ENCODE data around the gene GATA3. TPM values are rescaled to one million over a fixed set of nuclear protein-coding genes. Genes with fewer than 3 reads are reported as not detected.
"Not testable (repeated sequence)": the region's sequence is repeated elsewhere in the genome, so short reads cannot be mapped to it uniquely, and the experiment has no call there.

GATA3 gene
- total RNA-seq = 10 to 100 TPM in 1 of 2 donors, 1 to 10 TPM in 1; 7.6 to 10.9 TPM

DNA sequence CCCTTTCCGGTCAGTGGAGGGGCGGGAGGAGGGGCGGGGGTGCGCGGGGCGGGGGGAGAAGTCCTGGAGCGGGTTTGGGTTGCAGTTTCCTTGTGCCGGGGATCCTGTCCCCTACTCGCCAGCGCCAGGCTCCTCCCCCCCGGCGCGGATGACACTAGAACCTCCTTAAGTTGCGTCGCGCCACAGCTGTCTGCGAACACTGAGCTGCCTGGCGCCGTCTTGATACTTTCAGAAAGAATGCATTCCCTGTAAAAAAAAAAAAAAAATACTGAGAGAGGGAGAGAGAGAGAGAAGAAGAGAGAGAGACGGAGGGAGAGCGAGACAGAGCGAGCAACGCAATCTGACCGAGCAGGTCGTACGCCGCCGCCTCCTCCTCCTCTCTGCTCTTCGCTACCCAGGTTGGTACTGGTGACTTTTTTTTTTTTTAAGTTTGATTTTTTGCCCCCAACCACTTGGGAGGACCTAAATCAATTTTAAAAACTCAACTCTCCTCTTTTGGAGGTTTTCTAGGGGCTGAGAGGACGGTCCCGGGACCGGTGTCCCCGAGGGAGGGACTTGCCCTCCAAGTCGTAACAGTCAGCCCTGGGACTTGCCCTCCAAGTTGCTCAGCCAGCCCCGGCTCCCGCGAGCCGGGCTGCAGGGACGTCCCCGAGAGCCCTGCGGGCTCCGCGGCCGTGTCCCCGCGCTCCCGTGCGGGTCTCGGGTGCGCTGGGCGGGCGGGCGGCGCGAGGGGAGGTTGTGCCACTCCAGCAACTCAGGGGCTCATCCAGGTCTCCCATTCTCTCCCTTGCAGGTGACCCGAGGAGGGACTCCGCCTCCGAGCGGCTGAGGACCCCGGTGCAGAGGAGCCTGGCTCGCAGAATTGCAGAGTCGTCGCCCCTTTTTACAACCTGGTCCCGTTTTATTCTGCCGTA lies at the start of gene GATA3:
Gene GATA3 (plus strand): TSS at position 195 of the 914 bp plus-strand sequence. CDS start 968 bp downstream, outside the sequence.
- ATAC-seq (peak; percentile 71 to 82), DNase-seq (ENCODE audit: low spot score) (peak; percentile 88)
- H3K36me3 Mint-ChIP-seq = no peaks in the 10 kb centered on the region
- peaks cover 15% of the 10 kb centered on the region in 2 donors for H3K27me3 Mint-ChIP-seq
- H3K4me3 Mint-ChIP-seq = peak within 1 kb of the TSS; percentile 98
- peaks cover 45 to 48% of the 10 kb centered on the region in 2 donors for H3K4me1 Mint-ChIP-seq (ENCODE audit: low read depth in 2 of 2)
- no peaks in the 10 kb centered on the region for H3K9me3 Mint-ChIP-seq
- peak within 1 kb of the TSS; percentile 84 to 99 for H3K27ac Mint-ChIP-seq

DNA sequence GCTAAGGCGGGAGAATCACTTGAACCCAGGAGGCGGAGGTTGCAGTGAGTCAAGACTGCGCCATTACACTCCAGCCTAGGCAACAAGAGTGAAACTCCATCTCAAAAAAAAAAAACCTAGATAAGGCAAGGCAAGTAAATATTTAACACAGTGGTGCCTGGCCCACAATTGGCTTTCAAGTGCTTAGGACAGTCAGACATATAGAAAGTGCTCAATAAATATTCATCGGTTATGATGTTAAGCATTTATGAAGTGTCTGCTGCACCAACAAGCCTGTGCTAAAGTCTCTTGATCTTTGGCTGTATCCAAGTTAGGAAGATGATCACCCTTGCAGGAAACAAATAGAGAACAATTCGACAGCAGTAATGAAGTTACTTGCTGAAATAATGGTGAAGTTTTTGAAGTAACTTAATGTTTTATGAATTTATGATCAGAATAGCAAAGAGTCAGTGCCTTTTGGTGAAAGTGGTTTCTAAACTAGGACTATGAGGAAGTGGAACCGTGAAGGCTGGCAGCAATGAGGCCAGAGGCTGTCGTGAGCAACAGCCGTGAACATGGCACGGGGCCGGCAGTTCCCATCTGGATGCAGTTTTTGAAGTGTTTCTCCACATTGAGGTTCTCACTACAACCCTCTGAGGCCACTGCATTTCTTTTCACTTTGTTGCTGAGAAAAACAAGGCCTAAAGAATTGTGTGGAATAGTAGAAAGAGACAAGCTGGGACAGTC lies 48.1 kb upstream of the GATA3 start:
- Mint-ChIP-seq H3K4me3 (no peak overlapping the region), H3K27me3 (no peaks in the 10 kb centered on the region), H3K36me3 (peaks cover 26% of the 10 kb centered on the region), H3K4me1 (ENCODE audit: low read depth in 2 of 2) (no peaks in the 10 kb centered on the region), H3K27ac (no peak overlapping the region), H3K9me3 (no peaks in the 10 kb centered on the region)
- DNase-seq (ENCODE audit: low spot score) = no peak
- ATAC-seq = no peak

DNA sequence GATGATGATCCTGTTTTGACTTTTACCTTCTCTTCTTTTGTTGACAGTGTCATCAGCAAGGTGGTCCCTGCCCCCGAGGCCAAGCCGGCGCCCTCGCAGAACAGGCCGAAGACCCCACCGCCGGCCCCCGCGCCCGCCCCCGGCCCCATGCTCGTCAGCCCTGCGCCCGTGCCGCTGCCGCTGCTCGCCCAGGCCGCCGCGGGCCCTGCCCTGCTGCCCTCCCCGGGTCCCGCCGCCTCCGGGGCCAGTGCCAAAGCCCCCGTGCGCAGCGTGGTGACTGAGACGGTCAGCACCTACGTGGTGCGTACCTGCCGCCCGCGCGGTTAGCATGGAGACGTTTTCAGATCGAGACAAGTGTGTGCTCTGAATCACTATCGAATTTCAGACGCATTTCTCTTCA lies 45.5 kb upstream of the GATA3 start:
- H3K27me3 Mint-ChIP-seq = no peaks in the 10 kb centered on the region
- H3K27ac Mint-ChIP-seq = no peak overlapping the region
- H3K36me3 Mint-ChIP-seq = peaks cover 7% of the 10 kb centered on the region
- no peak for ATAC-seq
- H3K9me3 Mint-ChIP-seq = no peaks in the 10 kb centered on the region
- H3K4me3 Mint-ChIP-seq = no peak overlapping the region
- no peaks in the 10 kb centered on the region for H3K4me1 Mint-ChIP-seq (ENCODE audit: low read depth in 2 of 2)
- DNase-seq (ENCODE audit: low spot score) = no peak

DNA sequence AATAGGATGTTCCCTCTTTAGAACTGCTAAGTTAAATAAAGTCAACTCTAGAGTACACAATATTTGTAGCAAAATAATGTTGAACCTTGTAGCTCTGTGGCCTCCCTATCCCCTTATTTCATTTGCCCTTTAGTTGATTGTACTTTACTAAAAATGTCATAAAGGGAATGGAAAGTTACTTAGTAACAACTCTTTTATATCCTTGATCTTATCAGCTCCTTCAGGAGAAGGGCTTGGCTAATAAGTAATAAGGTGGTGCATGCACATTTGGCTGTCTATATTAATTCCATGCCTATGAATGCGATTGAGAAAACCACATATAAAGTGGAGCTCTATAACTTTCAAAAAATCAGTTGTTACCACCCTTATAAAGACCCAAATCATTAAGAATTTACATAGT lies 41.5 kb upstream of the GATA3 start:
- Mint-ChIP-seq H3K4me1 (ENCODE audit: low read depth in 2 of 2) (no peaks in the 10 kb centered on the region), H3K36me3 (peaks cover 5% of the 10 kb centered on the region), H3K4me3 (no peak overlapping the region), H3K27ac (no peak overlapping the region), H3K9me3 (no peaks in the 10 kb centered on the region), H3K27me3 (no peaks in the 10 kb centered on the region)
- ATAC-seq (no peak), DNase-seq (ENCODE audit: low spot score) (no peak)

DNA sequence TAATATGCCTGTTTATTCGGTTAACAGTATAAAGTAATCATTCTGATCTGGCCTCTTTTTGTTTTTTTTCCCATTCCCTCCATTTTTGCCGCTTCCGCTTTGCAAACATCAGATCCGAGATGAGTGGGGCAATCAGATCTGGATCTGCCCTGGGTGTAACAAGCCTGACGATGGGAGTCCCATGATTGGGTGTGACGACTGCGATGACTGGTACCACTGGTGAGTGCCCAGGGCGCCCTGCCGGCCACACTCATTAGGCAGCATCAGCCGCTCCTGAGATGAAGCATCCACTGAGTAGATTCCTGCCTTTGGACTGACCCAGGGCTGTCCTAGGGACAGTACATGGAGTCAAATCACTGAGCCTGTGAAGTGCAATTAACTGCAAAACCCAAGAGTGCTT lies 40.9 kb upstream of the GATA3 start:
- Mint-ChIP-seq H3K27ac (no peak overlapping the region), H3K36me3 (peaks cover 5% of the 10 kb centered on the region), H3K9me3 (no peaks in the 10 kb centered on the region), H3K4me3 (no peak overlapping the region), H3K27me3 (no peaks in the 10 kb centered on the region), H3K4me1 (ENCODE audit: low read depth in 2 of 2) (no peaks in the 10 kb centered on the region)
- ATAC-seq = no peak
- no peak for DNase-seq (ENCODE audit: low spot score)

DNA sequence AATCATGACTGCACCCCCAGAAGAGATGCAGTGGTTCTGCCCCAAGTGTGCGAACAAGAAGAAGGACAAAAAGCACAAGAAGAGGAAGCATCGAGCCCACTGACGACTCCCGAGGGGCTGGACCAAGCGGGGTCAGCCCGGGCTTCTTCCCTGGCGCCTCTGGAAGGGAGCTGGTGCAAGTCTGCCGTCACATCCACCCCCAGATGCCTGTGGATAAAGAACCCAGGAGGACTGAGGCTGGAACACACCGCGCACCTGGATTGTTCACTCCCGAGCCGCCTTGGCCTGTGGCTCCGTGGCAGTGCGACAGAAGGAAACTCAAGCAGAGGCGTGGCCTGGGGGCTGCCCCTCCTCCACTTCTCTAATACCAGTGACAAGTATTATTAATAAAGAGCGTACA lies 39.8 kb upstream of the GATA3 start:
- H3K4me1 Mint-ChIP-seq (ENCODE audit: low read depth in 2 of 2) = no peaks in the 10 kb centered on the region
- H3K36me3 Mint-ChIP-seq = peaks cover 5% of the 10 kb centered on the region
- DNase-seq (ENCODE audit: low spot score) (no peak), ATAC-seq (no peak)
- H3K27ac Mint-ChIP-seq = no peak overlapping the region
- H3K4me3 Mint-ChIP-seq = no peak overlapping the region
- H3K9me3 Mint-ChIP-seq = no peaks in the 10 kb centered on the region
- H3K27me3 Mint-ChIP-seq = no peaks in the 10 kb centered on the region

DNA sequence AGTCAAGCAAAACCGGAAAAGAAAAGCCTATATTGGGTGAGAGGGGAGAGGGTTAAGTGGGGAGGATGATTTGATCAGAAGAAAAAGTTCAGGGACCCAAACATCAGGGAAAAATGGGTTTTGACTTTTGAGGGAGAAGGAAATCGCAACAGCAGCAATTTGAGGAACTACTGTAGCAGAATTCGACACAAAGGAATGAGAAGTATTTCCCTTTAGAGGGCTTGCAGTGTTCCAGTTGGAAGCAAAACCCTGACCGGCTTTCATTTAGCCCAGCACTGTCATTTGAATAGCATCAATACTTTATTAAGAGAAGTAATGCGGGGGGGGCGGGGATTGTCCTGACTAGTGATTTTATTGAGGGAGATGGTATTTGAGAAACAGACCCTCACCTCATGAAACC lies 37.2 kb upstream of the GATA3 start:
- H3K9me3 Mint-ChIP-seq = no peaks in the 10 kb centered on the region
- ATAC-seq (no peak), DNase-seq (ENCODE audit: low spot score) (no peak)
- H3K36me3 Mint-ChIP-seq = peaks cover 5% of the 10 kb centered on the region
- no peaks in the 10 kb centered on the region for H3K4me1 Mint-ChIP-seq (ENCODE audit: low read depth in 2 of 2)
- no peak overlapping the region for H3K27ac Mint-ChIP-seq
- H3K27me3 Mint-ChIP-seq = no peaks in the 10 kb centered on the region
- H3K4me3 Mint-ChIP-seq = no peak overlapping the region

DNA sequence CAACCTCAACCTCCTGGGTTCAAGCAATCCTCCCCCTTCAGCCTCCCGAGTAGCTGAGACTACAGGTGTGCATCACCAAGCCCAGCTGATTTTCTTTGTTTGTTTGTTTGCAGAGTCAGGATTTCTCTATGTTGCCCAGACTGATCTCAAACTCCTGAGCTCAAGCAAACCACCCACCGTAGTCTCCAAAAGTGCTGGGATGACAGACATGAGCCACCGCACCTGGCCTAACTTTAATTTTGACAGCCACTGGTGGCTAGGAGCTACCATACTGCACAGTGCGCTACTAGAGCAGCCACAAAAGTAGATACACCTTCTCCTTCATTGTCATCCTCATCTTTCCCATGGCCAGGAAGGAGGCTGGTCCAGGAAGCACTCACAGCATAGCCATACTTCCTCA lies 31.2 kb upstream of the GATA3 start:
- Mint-ChIP-seq H3K27ac (no peak overlapping the region), H3K4me3 (no peak overlapping the region), H3K4me1 (ENCODE audit: low read depth in 2 of 2) (peaks cover 5 to 6% of the 10 kb centered on the region in 2 donors), H3K36me3 (no peaks in the 10 kb centered on the region), H3K27me3 (peaks cover 5 to 17% of the 10 kb centered on the region in 2 donors), H3K9me3 (no peaks in the 10 kb centered on the region)
- DNase-seq (ENCODE audit: low spot score) (no peak), ATAC-seq (no peak)

DNA sequence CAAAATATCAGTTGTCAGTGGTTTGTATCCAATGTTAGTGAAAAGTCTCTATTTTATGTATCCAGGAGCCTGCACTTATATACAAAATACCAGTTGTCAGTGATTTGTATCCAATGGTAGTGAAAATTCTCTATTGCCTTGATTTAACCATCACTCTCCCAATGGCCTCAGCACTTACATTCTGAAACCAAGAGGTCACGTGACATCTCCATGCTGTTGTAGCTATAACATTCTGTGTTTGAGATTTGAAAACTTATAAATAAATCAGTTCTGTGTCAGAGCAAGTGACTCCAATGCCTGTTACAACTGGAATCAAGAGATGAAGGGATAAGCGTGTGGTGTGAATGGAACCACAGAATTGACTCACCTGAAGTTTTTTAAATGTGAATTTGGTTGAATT lies 30.6 kb upstream of the GATA3 start:
- Mint-ChIP-seq H3K9me3 (no peaks in the 10 kb centered on the region), H3K27ac (no peak overlapping the region), H3K36me3 (no peaks in the 10 kb centered on the region), H3K4me3 (no peak overlapping the region), H3K4me1 (ENCODE audit: low read depth in 2 of 2) (peaks cover 5 to 6% of the 10 kb centered on the region in 2 donors), H3K27me3 (peaks cover 5 to 17% of the 10 kb centered on the region in 2 donors)
- DNase-seq (ENCODE audit: low spot score) (no peak), ATAC-seq (no peak)

DNA sequence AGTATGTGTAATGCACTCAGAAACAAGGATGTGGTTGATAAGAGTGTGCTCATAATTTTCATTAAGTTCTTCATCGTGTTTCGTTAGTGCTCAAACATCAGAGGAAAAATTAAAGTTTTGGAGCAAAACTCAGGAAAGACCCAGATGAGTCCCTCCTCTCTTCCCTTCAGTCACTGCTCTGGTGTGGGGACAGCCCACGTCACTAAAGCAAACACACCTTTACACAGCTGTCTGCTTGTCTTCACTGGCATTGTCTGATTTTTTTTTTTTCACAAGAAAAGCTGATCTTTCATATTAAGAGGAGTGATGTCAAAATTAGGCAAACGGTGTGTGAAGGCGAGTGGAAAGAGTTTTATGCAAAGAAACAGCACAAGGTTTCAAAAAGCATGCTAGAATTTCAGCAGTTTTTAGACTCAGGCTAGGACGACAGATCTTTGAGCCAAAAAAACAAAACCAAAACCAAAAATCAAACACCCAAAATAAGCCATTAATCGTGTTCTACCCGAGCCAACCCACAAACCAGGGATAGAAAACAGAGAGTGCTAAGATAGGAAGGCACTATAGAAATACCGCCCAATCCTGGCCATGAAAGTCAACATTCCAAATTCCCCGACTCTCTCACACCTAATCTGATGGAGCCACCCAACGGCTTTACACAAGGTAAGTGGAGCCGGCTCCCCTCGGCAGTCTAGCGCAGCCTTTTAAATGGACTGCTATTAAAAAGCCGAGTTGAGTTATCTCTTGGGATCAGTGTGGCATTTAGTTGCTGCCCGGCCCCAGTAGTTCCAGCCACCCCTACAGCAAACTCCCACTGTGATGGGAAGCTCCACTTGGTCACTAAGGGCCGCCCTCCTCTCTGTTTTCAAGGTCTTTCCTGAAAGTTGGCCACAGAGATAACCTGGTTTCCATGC lies 27.9 kb upstream of the GATA3 start:
- peaks cover 9 to 24% of the 10 kb centered on the region in 2 donors for H3K27me3 Mint-ChIP-seq
- ATAC-seq (no peak), DNase-seq (ENCODE audit: low spot score) (no peak)
- H3K9me3 Mint-ChIP-seq = no peaks in the 10 kb centered on the region
- no peaks in the 10 kb centered on the region for H3K36me3 Mint-ChIP-seq
- peak overlapping the region; percentile 64 for H3K4me3 Mint-ChIP-seq
- peaks cover 5 to 6% of the 10 kb centered on the region in 2 donors for H3K4me1 Mint-ChIP-seq (ENCODE audit: low read depth in 2 of 2)
- no peak overlapping the region for H3K27ac Mint-ChIP-seq

DNA sequence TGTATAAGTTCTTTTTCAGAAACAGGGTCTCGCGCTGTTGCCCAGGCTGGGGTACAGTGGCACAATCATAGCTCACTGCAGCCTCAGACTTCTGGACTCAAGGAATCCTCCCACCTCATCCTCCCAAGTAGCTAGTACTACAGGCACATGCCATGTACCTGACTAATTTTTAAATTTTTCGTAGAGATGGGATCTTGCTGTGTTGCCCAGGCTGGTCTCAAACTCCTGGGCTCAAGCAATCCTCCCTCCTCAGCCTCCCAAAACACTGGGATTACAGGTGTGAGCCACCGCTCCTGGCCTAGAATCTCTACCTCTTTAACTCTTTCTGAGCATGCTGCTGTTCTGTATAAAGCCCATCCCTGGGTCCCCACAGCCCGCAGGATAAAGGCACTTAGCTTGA lies 23.3 kb upstream of the GATA3 start:
- ATAC-seq; H3K4me3 Mint-ChIP-seq; DNase-seq (ENCODE audit: low spot score); H3K27ac Mint-ChIP-seq; H3K9me3 Mint-ChIP-seq; H3K36me3 Mint-ChIP-seq: not testable (repeated sequence)
- Mint-ChIP-seq H3K27me3 (peaks cover 31 to 33% of the 10 kb centered on the region in 2 donors), H3K4me1 (ENCODE audit: low read depth in 2 of 2) (peaks cover 10 to 11% of the 10 kb centered on the region in 2 donors)

DNA sequence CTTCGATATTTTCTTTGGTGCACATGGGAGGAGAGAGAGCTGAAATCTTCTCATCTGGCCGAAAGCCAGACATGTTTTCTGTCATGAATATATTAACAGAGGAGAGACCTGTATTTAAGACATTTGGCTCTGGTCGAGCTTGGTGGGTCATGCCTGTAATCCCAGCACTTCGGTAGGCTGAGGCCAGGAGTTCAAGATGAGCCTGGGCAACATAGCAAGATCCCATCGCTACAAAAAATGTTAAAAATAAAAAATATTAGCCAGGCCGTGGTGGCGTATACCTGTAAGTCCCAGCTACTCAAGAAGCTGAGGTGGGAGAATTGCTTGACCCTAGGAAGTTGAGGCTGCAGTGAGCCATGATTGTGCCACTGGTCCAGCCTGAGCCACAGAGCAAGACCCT lies 21.9 kb upstream of the GATA3 start:
- H3K9me3 Mint-ChIP-seq = no peaks in the 10 kb centered on the region
- H3K4me1 Mint-ChIP-seq (ENCODE audit: low read depth in 2 of 2) = peaks cover 8 to 10% of the 10 kb centered on the region in 2 donors
- DNase-seq (ENCODE audit: low spot score) = no peak
- ATAC-seq = no peak
- no peaks in the 10 kb centered on the region for H3K36me3 Mint-ChIP-seq
- no peak overlapping the region for H3K27ac Mint-ChIP-seq
- peaks cover 32 to 37% of the 10 kb centered on the region in 2 donors for H3K27me3 Mint-ChIP-seq
- no peak overlapping the region for H3K4me3 Mint-ChIP-seq

DNA sequence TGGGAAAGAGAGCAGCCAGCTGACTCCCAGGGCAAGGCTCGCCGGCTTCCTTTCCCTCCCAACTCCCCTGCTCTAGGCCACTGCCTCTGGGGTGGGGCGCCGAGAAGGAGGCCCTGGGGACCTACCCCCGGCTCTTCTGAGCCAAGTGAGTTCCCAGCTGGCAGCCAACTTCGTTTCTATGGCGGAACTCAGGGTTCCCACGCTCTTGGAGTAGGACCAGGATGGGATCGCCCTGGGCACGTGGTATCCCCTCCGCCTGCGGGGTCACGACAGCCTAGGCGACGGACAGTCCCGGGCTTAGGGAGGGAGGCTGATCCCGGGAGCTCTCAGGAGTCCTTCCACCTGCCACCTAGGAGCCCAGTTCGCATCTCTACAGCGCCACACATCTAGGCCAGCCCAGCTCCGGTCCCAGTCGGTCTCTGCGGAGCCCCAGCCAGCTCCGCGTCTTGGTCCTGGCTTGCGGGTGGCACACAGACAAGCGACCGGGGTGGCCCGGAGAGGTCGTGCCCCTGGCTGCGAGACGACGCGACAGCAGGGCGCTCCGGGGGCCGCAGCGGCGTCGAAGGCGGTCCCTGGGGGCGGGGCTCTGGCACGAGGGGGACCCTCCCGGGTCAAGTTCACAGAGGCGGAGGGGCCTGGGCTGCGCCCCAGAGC lies 20.5 kb upstream of the GATA3 start:
- ATAC-seq (peak in 1 of 2 donors; percentile 38), DNase-seq (ENCODE audit: low spot score) (no peak)
- Mint-ChIP-seq H3K36me3 (peaks cover 6% of the 10 kb centered on the region), H3K4me1 (ENCODE audit: low read depth in 2 of 2) (peaks cover 15 to 20% of the 10 kb centered on the region in 2 donors), H3K27ac (no peak overlapping the region), H3K4me3 (no peak overlapping the region), H3K27me3 (peaks cover 43 to 51% of the 10 kb centered on the region in 2 donors), H3K9me3 (no peaks in the 10 kb centered on the region)
